CD4-positive, alpha-beta memory T cell (primary cell): ENCODE measurements around the gene PEX14. TPM values are rescaled to one million over a fixed set of nuclear protein-coding genes. Genes with fewer than 3 reads are reported as not detected.

Source experiments
- CTCF ChIA-PET: fragments of 350-600 bp; sonication (Branson Sonifier 250); formaldehyde crosslinking; loops from one replicate; lab custom pipeline; 2021; ENCODE audit warnings: inconsistent platforms; ENCODE audit not compliant: partially characterized antibody; lab: Charles Lee
- POLR2A ChIA-PET: fragments of 350-600 bp; sonication (Branson Sonifier 250); formaldehyde crosslinking; loops from one replicate; lab custom pipeline; 2021; ENCODE audit not compliant: partially characterized antibody; lab: Charles Lee
- DNase-seq, 5 donors: peaks; one replicate each; pipeline versions ENCODE4 v3.0.0 to v3.0.0-alpha.2; 2020 to 2022; ENCODE audit warnings: mixed read lengths in 1 of 5
- H3K27ac ChIP-seq: one replicate; pipeline ENCODE4 v1.7.0; 2013; ENCODE audit warnings: low read depth, low read length
- H3K27me3 ChIP-seq: 2 replicates; pipeline ENCODE4 v1.7.0; 2013; ENCODE audit warnings: mild to moderate bottlenecking, low read length, moderate library complexity; ENCODE audit not compliant: insufficient read depth
- H3K36me3 ChIP-seq: 2 replicates; pipeline ENCODE4 v1.7.0; 2013; ENCODE audit warnings: mild to moderate bottlenecking, low read length, moderate library complexity; ENCODE audit not compliant: insufficient read depth
- H3K4me1 ChIP-seq: 2 replicates; pipeline ENCODE4 v1.7.0; 2013; ENCODE audit warnings: mild to moderate bottlenecking, low read length, moderate library complexity; ENCODE audit not compliant: insufficient read depth
- H3K4me3 ChIP-seq, 2 donors: one replicate each; pipeline ENCODE4 v1.7.0; 2013; ENCODE audit warnings: low read length in 2 of 2, mild to moderate bottlenecking in 1 of 2
- H3K9me3 ChIP-seq, 2 donors: one replicate each; pipeline ENCODE4 v1.7.0; 2013; ENCODE audit warnings: low read length in 2 of 2, control low read depth in 1 of 2; ENCODE audit not compliant: control insufficient read depth in 1 of 2
- H3K27ac Mint-ChIP-seq, 7 donors: one replicate each; pipeline ENCODE4 v1.8.0; 2020 to 2021; ENCODE audit warnings: mixed read lengths in 7 of 7, mild to moderate bottlenecking in 6 of 7, inconsistent platforms in 3 of 7, moderate library complexity in 3 of 7
- H3K27me3 Mint-ChIP-seq, 2 donors: one replicate each; pipeline ENCODE4 v1.8.0; 2020 to 2021; ENCODE audit warnings: mixed read lengths in 2 of 2
- H3K36me3 Mint-ChIP-seq, 2 donors: one replicate each; pipeline ENCODE4 v1.8.0; 2020 to 2021; ENCODE audit warnings: mixed read lengths in 2 of 2, inconsistent platforms in 1 of 2, mild to moderate bottlenecking in 1 of 2
- H3K4me1 Mint-ChIP-seq, 4 donors: one replicate each; pipeline ENCODE4 v1.8.0; 2020 to 2021; ENCODE audit warnings: mixed read lengths in 4 of 4, mild to moderate bottlenecking in 1 of 4
- H3K4me3 Mint-ChIP-seq, 8 donors: one replicate each; pipeline ENCODE4 v1.8.0; 2020 to 2021; ENCODE audit warnings: mixed read lengths in 8 of 8, mild to moderate bottlenecking in 7 of 8, moderate library complexity in 6 of 8, inconsistent platforms in 3 of 8
- H3K9me3 Mint-ChIP-seq, 8 donors: one replicate each; pipeline ENCODE4 v1.8.0; 2020 to 2021; ENCODE audit warnings: mixed read lengths in 8 of 8, mild to moderate bottlenecking in 5 of 8, inconsistent platforms in 3 of 8, moderate library complexity in 1 of 8
- intact Hi-C: fragments of 100-400 bp; cut with micrococcal nuclease; formaldehyde crosslinking; loops from one replicate; pipeline ENCODE4 v1.15.1; 2023
- polyA plus RNA-seq, 2 donors: library from polyadenylated mRNA; unstranded; fragments of 300-500 nt; fragmentation: Illumina TruSeq; gene quantifications; one replicate each; pipeline ENCODE4 v1.2.3, GENCODE V29; 2021
- total RNA-seq, 2 experiments: library from RNA; stranded (reverse); gene quantifications; one replicate each; pipeline ENCODE4 v1.2.3, GENCODE V29; 2021

PEX14 gene
- total and polyA plus RNA-seq, 4 experiments from 2014 or later, result 3.1 to 16.1 (median 9.9) TPM

DNA sequence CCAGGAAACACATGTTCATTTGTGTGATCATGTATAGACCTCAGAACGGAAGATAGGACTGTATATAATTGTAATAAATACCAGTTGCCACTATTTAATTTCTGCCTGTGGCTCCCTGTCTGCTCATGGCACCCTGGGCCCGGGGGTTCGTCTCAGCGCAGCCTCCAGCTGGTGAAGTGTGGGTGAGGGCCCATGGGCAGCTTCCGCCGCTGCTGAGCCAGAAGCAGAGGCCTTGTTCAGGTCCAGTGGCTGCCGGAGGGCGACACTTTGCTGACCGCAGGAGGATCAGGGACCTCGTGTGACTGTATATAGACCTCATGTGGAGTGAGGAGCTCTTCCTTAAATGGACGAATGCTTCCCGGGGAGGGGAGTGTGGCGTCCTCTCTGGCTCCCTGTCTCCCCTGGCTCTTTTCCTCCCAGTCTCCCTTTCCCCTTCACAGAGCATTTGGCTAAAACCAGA, 155.9 kb downstream of the PEX14 start:
- intact Hi-C loops, result no loop called here
- no peak overlapping the region for H3K4me3 ChIP-seq
- Mint-ChIP-seq H3K4me3 (no peak overlapping the region), H3K36me3 (peaks cover 6 to 16% of the 10 kb centered on the region in 2 donors), H3K9me3 (no peaks in the 10 kb centered on the region), H3K4me1 (no peaks in the 10 kb centered on the region), H3K27ac (no peak overlapping the region), H3K27me3 (no peaks in the 10 kb centered on the region)
- no peaks in the 10 kb centered on the region for H3K9me3 ChIP-seq
- DNase-seq, result no peak
- ChIA-PET POLR2A (no interaction called here), CTCF (no interaction called here)
- no peaks in the 10 kb centered on the region for H3K27me3 ChIP-seq
- no peaks in the 10 kb centered on the region for H3K36me3 ChIP-seq
- no peak overlapping the region for H3K27ac ChIP-seq
- no peaks in the 10 kb centered on the region for H3K4me1 ChIP-seq

GRCh38 chr1:10631121-10631810, 156.5 kb downstream of the PEX14 start:
- H3K9me3 Mint-ChIP-seq, result no peaks in the 10 kb centered on the region
- ChIA-PET POLR2A (no interaction called here), CTCF (no interaction called here)
- no peaks in the 10 kb centered on the region for H3K27me3 ChIP-seq
- no peaks in the 10 kb centered on the region for H3K4me1 Mint-ChIP-seq
- peaks cover 6 to 16% of the 10 kb centered on the region in 2 donors for H3K36me3 Mint-ChIP-seq
- no peaks in the 10 kb centered on the region for H3K27me3 Mint-ChIP-seq
- H3K36me3 ChIP-seq, result no peaks in the 10 kb centered on the region
- H3K9me3 ChIP-seq, result no peaks in the 10 kb centered on the region
- H3K4me1 ChIP-seq, result no peaks in the 10 kb centered on the region
- intact Hi-C loops, result no loop called here
- no peak overlapping the region for H3K27ac Mint-ChIP-seq
- no peak for DNase-seq
- H3K4me3 Mint-ChIP-seq, result no peak overlapping the region
- H3K4me3 ChIP-seq, result no peak overlapping the region
- no peak overlapping the region for H3K27ac ChIP-seq

DNA sequence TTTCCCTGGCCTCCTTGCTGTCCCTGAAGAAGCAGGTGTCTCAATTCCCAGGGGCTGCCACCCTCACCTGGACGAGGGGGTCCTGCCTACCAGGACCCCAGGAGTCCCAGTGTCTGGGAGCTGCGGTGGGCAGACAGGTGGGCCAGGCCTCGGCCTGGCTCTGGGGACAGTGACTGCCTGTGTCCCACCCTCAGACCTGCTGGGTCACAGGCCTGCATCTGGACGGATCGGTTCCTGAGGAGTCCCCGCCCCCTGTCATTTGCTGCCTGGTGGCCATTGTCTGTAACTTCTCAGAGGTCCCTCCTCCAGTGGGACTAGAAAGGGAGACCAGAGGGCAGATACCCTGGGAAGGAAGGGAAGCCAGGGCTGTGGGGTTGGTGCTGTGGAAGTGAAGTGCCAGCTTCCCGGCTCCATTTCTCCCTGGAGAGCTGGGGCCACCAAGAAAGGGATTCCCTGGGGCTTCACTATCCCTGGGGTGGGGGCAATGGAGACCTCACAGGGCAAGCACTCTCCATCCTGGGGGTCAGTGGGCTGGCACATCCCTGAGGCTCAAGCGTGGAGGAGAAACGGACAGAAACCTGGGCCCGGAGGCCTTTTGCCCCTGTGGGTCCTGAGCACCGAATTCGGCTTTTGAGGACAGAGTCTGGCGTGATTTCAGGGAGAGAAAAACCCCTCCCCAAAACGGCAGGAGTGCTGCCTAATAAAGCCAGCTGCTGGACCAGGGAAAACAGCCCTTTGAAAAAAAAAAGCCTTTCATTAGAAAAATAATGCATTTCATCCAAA, 157.3 kb downstream of the PEX14 start:
- intact Hi-C loops, result no loop called here
- no peak overlapping the region for H3K4me3 ChIP-seq
- Mint-ChIP-seq H3K4me3 (no peak overlapping the region), H3K27ac (no peak overlapping the region), H3K4me1 (peaks cover 0 to under 1% (median 0%) of the 10 kb centered on the region in 4 donors), H3K27me3 (no peaks in the 10 kb centered on the region), H3K36me3 (peaks cover 6 to 10% of the 10 kb centered on the region in 2 donors), H3K9me3 (no peaks in the 10 kb centered on the region)
- CTCF ChIA-PET, result no interaction called here
- H3K27ac ChIP-seq, result no peak overlapping the region
- H3K4me1 ChIP-seq, result no peaks in the 10 kb centered on the region
- no peaks in the 10 kb centered on the region for H3K36me3 ChIP-seq
- POLR2A ChIA-PET, result no interaction called here
- no peaks in the 10 kb centered on the region for H3K9me3 ChIP-seq
- no peak for DNase-seq
- H3K27me3 ChIP-seq, result no peaks in the 10 kb centered on the region

- Mint-ChIP-seq H3K4me3 (no peak overlapping the region), H3K27me3 (no peaks in the 10 kb centered on the region), H3K36me3 (peaks cover 6 to 10% of the 10 kb centered on the region in 2 donors), H3K27ac (no peak overlapping the region), H3K4me1 (peaks cover 0 to 6% (median under 1%) of the 10 kb centered on the region in 4 donors), H3K9me3 (no peaks in the 10 kb centered on the region)
- Histone ChIP-seq H3K36me3 (no peaks in the 10 kb centered on the region), H3K27ac (no peak overlapping the region), H3K9me3 (no peaks in the 10 kb centered on the region), H3K4me3 (no peak overlapping the region), H3K27me3 (no peaks in the 10 kb centered on the region), H3K4me1 (peaks cover 3% of the 10 kb centered on the region)
- ChIA-PET CTCF (no interaction called here), POLR2A (no interaction called here)
- DNase-seq, result no peak
- intact Hi-C loops, result no loop called here
Measured at GRCh38 chr1:10632691-10633090, 157.9 kb downstream of the PEX14 start.

DNA sequence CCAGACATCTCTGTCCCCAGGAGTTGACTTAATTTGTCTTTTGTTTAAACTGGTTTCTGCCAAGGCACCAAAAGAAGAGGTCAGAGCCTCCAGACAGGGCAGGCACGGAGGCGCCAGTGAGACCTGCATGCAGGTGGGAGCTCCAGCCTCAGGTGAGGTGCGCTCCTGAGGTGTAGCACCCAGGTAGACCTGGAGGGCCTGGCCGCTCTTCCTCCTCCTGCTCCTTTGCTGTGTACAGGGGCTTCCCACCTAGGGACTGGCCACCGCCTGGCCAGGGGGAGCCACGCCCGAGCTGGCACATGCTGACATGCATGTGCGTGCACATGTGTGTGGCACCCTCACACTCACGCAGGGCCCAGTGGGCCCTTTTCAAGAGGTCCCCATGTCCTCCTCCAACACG, 158.7 kb downstream of the PEX14 start:
- Histone ChIP-seq H3K27me3 (no peaks in the 10 kb centered on the region), H3K4me3 (no peak overlapping the region), H3K36me3 (no peaks in the 10 kb centered on the region), H3K4me1 (peaks cover 6% of the 10 kb centered on the region), H3K9me3 (no peaks in the 10 kb centered on the region), H3K27ac (no peak overlapping the region)
- Mint-ChIP-seq H3K27me3 (no peaks in the 10 kb centered on the region), H3K4me3 (no peak overlapping the region), H3K36me3 (peaks cover 6 to 10% of the 10 kb centered on the region in 2 donors), H3K9me3 (no peaks in the 10 kb centered on the region), H3K4me1 (peaks cover 0 to 10% (median under 1%) of the 10 kb centered on the region in 4 donors), H3K27ac (peak overlapping the region in 2 of 7 donors; percentile 21 to 63)
- POLR2A ChIA-PET, result no interaction called here
- intact Hi-C loops, result no loop called here
- CTCF ChIA-PET, result no interaction called here
- no peak for DNase-seq

DNA sequence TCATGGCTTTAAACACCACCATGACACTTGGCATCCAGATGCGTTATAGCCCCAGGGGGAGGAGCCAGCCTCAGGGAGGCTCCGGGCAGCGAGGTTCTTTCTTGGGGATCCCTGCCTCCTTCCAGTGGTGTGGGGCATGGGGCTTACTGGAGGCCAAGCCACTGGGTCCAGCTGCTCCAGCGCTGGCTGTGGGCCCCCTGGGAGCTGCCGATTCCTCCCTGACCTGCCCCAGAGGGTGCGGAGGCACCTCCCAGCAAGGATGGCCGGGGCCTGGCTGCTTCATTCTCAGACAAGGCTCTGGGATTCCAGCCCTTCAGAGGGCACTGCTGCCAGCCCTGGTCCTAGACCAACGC, 159.3 kb downstream of the PEX14 start:
- Mint-ChIP-seq H3K27ac (no peak overlapping the region), H3K9me3 (no peaks in the 10 kb centered on the region), H3K4me1 (peaks cover 0 to 10% (median under 1%) of the 10 kb centered on the region in 4 donors), H3K36me3 (peaks cover 6 to 10% of the 10 kb centered on the region in 2 donors), H3K27me3 (no peaks in the 10 kb centered on the region), H3K4me3 (no peak overlapping the region)
- ChIA-PET CTCF (no interaction called here), POLR2A (no interaction called here)
- no peak overlapping the region for H3K4me3 ChIP-seq
- intact Hi-C loops, result no loop called here
- peaks cover 6% of the 10 kb centered on the region for H3K4me1 ChIP-seq
- no peak overlapping the region for H3K27ac ChIP-seq
- H3K36me3 ChIP-seq, result no peaks in the 10 kb centered on the region
- DNase-seq, result no peak
- no peaks in the 10 kb centered on the region for H3K27me3 ChIP-seq
- no peaks in the 10 kb centered on the region for H3K9me3 ChIP-seq

GRCh38 chr1:10634428-10635084, 159.8 kb downstream of the PEX14 start:
- H3K36me3 ChIP-seq, result no peaks in the 10 kb centered on the region
- no peaks in the 10 kb centered on the region for H3K27me3 ChIP-seq
- Mint-ChIP-seq H3K27me3 (no peaks in the 10 kb centered on the region), H3K27ac (no peak overlapping the region), H3K36me3 (peaks cover 6 to 7% of the 10 kb centered on the region in 2 donors), H3K4me1 (peaks cover 0 to 10% (median under 1%) of the 10 kb centered on the region in 4 donors), H3K9me3 (no peaks in the 10 kb centered on the region), H3K4me3 (no peak overlapping the region)
- H3K9me3 ChIP-seq, result no peaks in the 10 kb centered on the region
- no peak overlapping the region for H3K27ac ChIP-seq
- no peak for DNase-seq
- intact Hi-C loops, result no loop called here
- H3K4me1 ChIP-seq, result peaks cover 6% of the 10 kb centered on the region
- no peak overlapping the region for H3K4me3 ChIP-seq
- POLR2A ChIA-PET, result no interaction called here
- CTCF ChIA-PET, result no interaction called here
